Lung (tissue), 12 donors: ENCODE results near the gene ALPL. TPM values are rescaled to one million over a fixed set of nuclear protein-coding genes. Genes with fewer than 3 reads are reported as not detected.

Experiments used
- ATAC-seq: fragments of 200-7000 bp; cut with Tn5 transposase; one replicate; pipeline ENCODE4 v1.9.1; 2020; ENCODE audit warnings: moderate number of reproducible peaks; ENCODE audit not compliant: insufficient read depth, low FRiP score
- DNase-seq, 3 donors: peaks; one replicate each; pipeline ENCODE4 v3.0.0-alpha.2; 2013 to 2017
- H3K27ac ChIP-seq, 2 donors: one replicate each; pipeline ENCODE4 v1.5.1; 2013; ENCODE audit warnings: mild to moderate bottlenecking in 2 of 2, moderate library complexity in 2 of 2, control low read depth in 1 of 2, inconsistent platforms in 1 of 2, low read depth in 1 of 2, low read length in 1 of 2
- H3K27me3 ChIP-seq, 3 donors: one replicate each; pipeline ENCODE4 v1.5.1; 2013; ENCODE audit warnings: low read length in 2 of 3; ENCODE audit not compliant: control insufficient read depth in 3 of 3, insufficient read depth in 3 of 3
- H3K36me3 ChIP-seq, 4 donors: one replicate each; pipeline ENCODE4 v1.5.1; 2013; ENCODE audit warnings: low read length in 4 of 4, mild to moderate bottlenecking in 1 of 4, moderate library complexity in 1 of 4; ENCODE audit not compliant: control insufficient read depth in 4 of 4, insufficient read depth in 4 of 4
- H3K4me1 ChIP-seq, 5 donors: one replicate each; pipeline ENCODE4 v1.5.1; 2013; ENCODE audit warnings: low read length in 5 of 5, mild to moderate bottlenecking in 2 of 5, moderate library complexity in 1 of 5; ENCODE audit not compliant: control insufficient read depth in 5 of 5, insufficient read depth in 5 of 5
- H3K4me3 ChIP-seq: one replicate; pipeline ENCODE4 v1.5.1; 2013; ENCODE audit warnings: mild to moderate bottlenecking, control low read depth, moderate library complexity
- H3K9ac ChIP-seq, 2 donors: one replicate each; pipeline ENCODE4 v1.5.1; 2013; ENCODE audit warnings: low read length in 2 of 2, control low read depth in 1 of 2; ENCODE audit not compliant: insufficient read depth in 1 of 2
- H3K9me3 ChIP-seq, 4 donors: one replicate each; pipeline ENCODE4 v1.5.1; 2013; ENCODE audit warnings: low read length in 3 of 4, mild to moderate bottlenecking in 1 of 4, moderate library complexity in 1 of 4; ENCODE audit not compliant: control insufficient read depth in 4 of 4, insufficient read depth in 3 of 4
- WGBS, 2 donors: extraction: QIAGEN DNeasy Blood & Tissue Kit; methylation state at CpG; one replicate each; pipeline ENCODE4 v1.1.7; 2013; 5-methylcytosine and 5-hydroxymethylcytosine counted together
- polyA plus RNA-seq, 2 donors: library from polyadenylated mRNA; stranded (reverse); fragments of 200-250 nt; gene quantifications; one replicate each; pipeline ENCODE4 v1.2.1, GENCODE V29; 2013
- total RNA-seq, 2 donors: library from RNA; depleted of rRNA in 1 of 2; stranded (reverse); fragments of >200 nt in 1 of 2; gene quantifications; one replicate each; pipeline ENCODE4 v1.2.1, GENCODE V29; 2014 to 2021
- TF ChIP-seq, protein P1 (sequence below): IDR thresholded peaks from 2 replicates; pipeline ENCODE4 v1.5.1; 2012; ENCODE audit warnings: mild to moderate bottlenecking; ENCODE audit errors: control extremely low read depth, extremely low read depth
- donor health status: control.
- donor health status: control.
- donor health status: Bipolar disorder and iron deficiency.
- donor health status: healthy.
- donor health status: DM: yes; HTN: yes; CAD: no.

ALPL gene
- total and polyA plus RNA-seq, 4 donors, result 38.6 to 242 (median 230) TPM

GRCh38 chr1:21525340-21525717 is 16.1 kb downstream of the ALPL start:
- no peaks in the 10 kb centered on the region for H3K27me3 ChIP-seq
- TF ChIP-seq, protein P1, sequence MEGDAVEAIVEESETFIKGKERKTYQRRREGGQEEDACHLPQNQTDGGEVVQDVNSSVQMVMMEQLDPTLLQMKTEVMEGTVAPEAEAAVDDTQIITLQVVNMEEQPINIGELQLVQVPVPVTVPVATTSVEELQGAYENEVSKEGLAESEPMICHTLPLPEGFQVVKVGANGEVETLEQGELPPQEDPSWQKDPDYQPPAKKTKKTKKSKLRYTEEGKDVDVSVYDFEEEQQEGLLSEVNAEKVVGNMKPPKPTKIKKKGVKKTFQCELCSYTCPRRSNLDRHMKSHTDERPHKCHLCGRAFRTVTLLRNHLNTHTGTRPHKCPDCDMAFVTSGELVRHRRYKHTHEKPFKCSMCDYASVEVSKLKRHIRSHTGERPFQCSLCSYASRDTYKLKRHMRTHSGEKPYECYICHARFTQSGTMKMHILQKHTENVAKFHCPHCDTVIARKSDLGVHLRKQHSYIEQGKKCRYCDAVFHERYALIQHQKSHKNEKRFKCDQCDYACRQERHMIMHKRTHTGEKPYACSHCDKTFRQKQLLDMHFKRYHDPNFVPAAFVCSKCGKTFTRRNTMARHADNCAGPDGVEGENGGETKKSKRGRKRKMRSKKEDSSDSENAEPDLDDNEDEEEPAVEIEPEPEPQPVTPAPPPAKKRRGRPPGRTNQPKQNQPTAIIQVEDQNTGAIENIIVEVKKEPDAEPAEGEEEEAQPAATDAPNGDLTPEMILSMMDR, result no peak
- peaks cover 0 to 3% (median 0%) of the 10 kb centered on the region in 4 donors for H3K9me3 ChIP-seq
- H3K36me3 ChIP-seq, result no peaks in the 10 kb centered on the region
- peak overlapping the region in 1 of 2 donors; percentile 82 for H3K27ac ChIP-seq
- peaks cover 0 to 10% (median 7%) of the 10 kb centered on the region in 5 donors for H3K4me1 ChIP-seq
- no peak for ATAC-seq
- WGBS, 2 donors, result 62 to 81% methylated on average over 7 of the region's 7 CpGs
- H3K4me3 ChIP-seq, result no peak overlapping the region
- DNase-seq, result no peak
- no peak overlapping the region for H3K9ac ChIP-seq

- WGBS, 2 donors, result 53 to 70% methylated on average over 1 of the region's 1 CpG
- DNase-seq (no peak), ATAC-seq (no peak)
- Histone ChIP-seq H3K4me1 (peaks cover 0 to 10% (median 7%) of the 10 kb centered on the region in 5 donors), H3K27ac (no peak overlapping the region), H3K9ac (no peak overlapping the region), H3K36me3 (no peaks in the 10 kb centered on the region), H3K27me3 (no peaks in the 10 kb centered on the region), H3K4me3 (no peak overlapping the region), H3K9me3 (peaks cover 0 to 3% (median 0%) of the 10 kb centered on the region in 4 donors)
- TF ChIP-seq, protein P1, result no peak
Measured at GRCh38 chr1:21526441-21526840, 17.2 kb downstream of the ALPL start.

- Histone ChIP-seq H3K27me3 (no peaks in the 10 kb centered on the region), H3K27ac (no peak overlapping the region), H3K9me3 (no peaks in the 10 kb centered on the region), H3K4me3 (no peak overlapping the region), H3K9ac (no peak overlapping the region), H3K4me1 (no peaks in the 10 kb centered on the region), H3K36me3 (no peaks in the 10 kb centered on the region)
- WGBS, 2 donors, result 80 to 86% methylated on average over 7 of the region's 7 CpGs
- no peak for ATAC-seq
- DNase-seq, result no peak
- TF ChIP-seq, protein P1, result no peak
Measured at GRCh38 chr1:21530368-21531016, 21.3 kb downstream of the ALPL start.

DNA sequence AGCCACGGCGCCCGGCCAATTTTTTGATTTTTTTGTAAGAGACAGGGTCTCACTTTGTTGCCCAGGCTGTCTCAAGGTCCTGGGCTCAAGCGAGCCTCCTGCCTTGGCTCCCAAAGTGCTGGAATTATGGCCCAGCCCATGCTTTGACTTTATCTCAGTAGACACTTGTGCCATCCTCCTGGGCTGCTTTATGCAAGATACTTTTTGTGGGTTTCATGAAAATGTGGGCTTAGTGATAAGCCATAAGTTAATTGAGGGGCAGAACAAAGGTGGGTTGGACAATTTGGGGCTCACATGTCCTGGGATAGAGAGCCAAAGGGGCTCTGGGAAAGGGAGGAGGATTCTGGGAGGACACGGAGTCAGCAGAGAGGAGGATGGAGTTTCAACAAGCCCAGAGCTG is 22.0 kb downstream of the ALPL start:
- H3K27me3 ChIP-seq, result no peaks in the 10 kb centered on the region
- H3K36me3 ChIP-seq, result no peaks in the 10 kb centered on the region
- DNase-seq (no peak), ATAC-seq (no peak)
- H3K4me3 ChIP-seq, result no peak overlapping the region
- WGBS, 2 donors, result 90 to 93% methylated on average over 5 of the region's 5 CpGs
- TF ChIP-seq, protein P1, result no peak
- H3K9me3 ChIP-seq, result no peaks in the 10 kb centered on the region
- H3K9ac ChIP-seq, result no peak overlapping the region
- H3K4me1 ChIP-seq, result no peaks in the 10 kb centered on the region
- no peak overlapping the region for H3K27ac ChIP-seq
